IMR-90 (cell line): ENCODE results near the gene DTX1. TPM values are rescaled to one million over a fixed set of nuclear protein-coding genes. Genes with fewer than 3 reads are reported as not detected.

Experiments
- ATAC-seq: fragments of 200-7000 bp; cut with Tn5 transposase; 2 replicates; pipeline ENCODE4 v1.9.1; 2020; ENCODE audit warnings: low read depth, mild to moderate bottlenecking, moderate library complexity
- BruUV-seq: library from RNA; stranded (reverse); fragments of 400-500 nt; replicated peaks from 2 replicates; lab custom pipeline; 2021; lab: Mats Ljungman, UMichigan
- CTCF ChIA-PET: fragments of 300-600 bp; formaldehyde crosslinking; extraction: SDS; loops from one replicate; lab custom pipeline; 2021; ENCODE audit warnings: antibody characterized with exemption; lab: Yijun Ruan, JAX
- POLR2A ChIA-PET: fragments of 300-600 bp; sonication (Branson Sonifier 250); formaldehyde crosslinking; loops from one replicate; lab custom pipeline; 2022; ENCODE audit warnings: antibody characterized with exemption; ENCODE audit not compliant: unreplicated experiment; lab: Charles Lee
- DNase-seq: peaks from one replicate; pipeline ENCODE4 v3.0.0; 2013
- H2AFZ ChIP-seq: replicated peaks from 2 replicates; pipeline ENCODE3; 2013; ENCODE audit warnings: low read length, mild to moderate bottlenecking; ENCODE audit not compliant: poor library complexity
- H2AK5ac ChIP-seq: 2 replicates; pipeline ENCODE4 v1.6.1; 2013; ENCODE audit warnings: low read depth, low read length, inconsistent platforms
- H2AK9ac ChIP-seq: replicated peaks from 2 replicates; pipeline ENCODE3; 2013; ENCODE audit warnings: mild to moderate bottlenecking, low read depth, low read length, moderate library complexity; ENCODE audit not compliant: poor library complexity
- H2BK120ac ChIP-seq: 2 replicates; pipeline ENCODE4 v1.6.1; 2013; ENCODE audit warnings: low read depth, low read length, inconsistent platforms
- H2BK15ac ChIP-seq: 3 replicates; pipeline ENCODE4 v1.6.1; 2013; ENCODE audit warnings: low read depth, low read length, inconsistent platforms
- H2BK20ac ChIP-seq: 2 replicates; pipeline ENCODE4 v1.6.1; 2013; ENCODE audit warnings: low read depth, mild to moderate bottlenecking, inconsistent platforms, low read length, moderate library complexity
- H2BK5ac ChIP-seq: 2 replicates; pipeline ENCODE4 v1.6.1; 2013; ENCODE audit warnings: mild to moderate bottlenecking, low read depth, low read length, inconsistent platforms; ENCODE audit not compliant: poor library complexity, severe bottlenecking
- H3K14ac ChIP-seq: replicated peaks from 2 replicates; pipeline ENCODE4 v1.6.1; 2013; ENCODE audit warnings: low read depth, low read length, inconsistent platforms
- H3K18ac ChIP-seq: 2 replicates; pipeline ENCODE4 v1.6.1; 2013; ENCODE audit warnings: low read depth, low read length, control low read depth
- H3K23ac ChIP-seq: 2 replicates; pipeline ENCODE4 v1.6.1; 2013; ENCODE audit warnings: low read depth, low read length, inconsistent platforms
- H3K27ac ChIP-seq: 2 replicates; pipeline ENCODE4 v1.5.1; 2013; ENCODE audit warnings: mild to moderate bottlenecking, control low read depth, low read length; ENCODE audit not compliant: insufficient read depth
- H3K27me3 ChIP-seq: 2 replicates; pipeline ENCODE4 v1.6.1; 2013; ENCODE audit warnings: low read length; ENCODE audit not compliant: control insufficient read depth, insufficient read depth
- H3K36me3 ChIP-seq: 2 replicates; pipeline ENCODE4 v1.6.1; 2013; ENCODE audit warnings: low read length, mixed read lengths; ENCODE audit not compliant: control insufficient read depth, insufficient read depth
- H3K4ac ChIP-seq: 2 replicates; pipeline ENCODE4 v1.6.1; 2013; ENCODE audit warnings: low read depth, low read length, inconsistent platforms
- H3K4me1 ChIP-seq: 2 replicates; pipeline ENCODE4 v1.6.1; 2013; ENCODE audit warnings: low read length, mixed read lengths; ENCODE audit not compliant: control insufficient read depth, insufficient read depth
- H3K4me2 ChIP-seq: 2 replicates; pipeline ENCODE4 v1.6.1; 2013; ENCODE audit warnings: low read depth, mild to moderate bottlenecking, control low read depth, low read length, moderate library complexity
- H3K4me3 ChIP-seq: 2 replicates; pipeline ENCODE4 v1.5.1; 2013; ENCODE audit warnings: low read depth, mild to moderate bottlenecking, control low read depth, low read length, moderate library complexity; ENCODE audit not compliant: insufficient read depth
- H3K56ac ChIP-seq: 2 replicates; pipeline ENCODE4 v1.6.1; 2013; ENCODE audit warnings: low read length, inconsistent platforms; ENCODE audit not compliant: insufficient read depth; ENCODE audit errors: extremely low read depth
- H3K79me1 ChIP-seq, 2 experiments: 2 replicates each; pipeline ENCODE4 v1.6.1; 2013; ENCODE audit warnings: low read length in 2 of 2, inconsistent platforms in 1 of 2, low read depth in 1 of 2
- H3K9ac ChIP-seq: 2 replicates; pipeline ENCODE4 v1.6.1; 2013; ENCODE audit warnings: low read depth, low read length, control low read depth
- H3K9me1 ChIP-seq: 2 replicates; pipeline ENCODE4 v1.6.1; 2013; ENCODE audit warnings: low read length, inconsistent platforms; ENCODE audit not compliant: insufficient read depth
- H3K9me3 ChIP-seq: 2 replicates; pipeline ENCODE4 v1.6.1; 2013; ENCODE audit warnings: low read length; ENCODE audit not compliant: control insufficient read depth, insufficient read depth
- H4K20me1 ChIP-seq: 2 replicates; pipeline ENCODE4 v1.6.1; 2013; ENCODE audit warnings: low read length, inconsistent platforms; ENCODE audit not compliant: insufficient read depth
- H4K5ac ChIP-seq: 2 replicates; pipeline ENCODE4 v1.6.1; 2013; ENCODE audit warnings: mild to moderate bottlenecking, low read depth, low read length, control low read depth
- H4K8ac ChIP-seq, 2 experiments: 2 replicates each; pipeline ENCODE4 v1.6.1; 2013; ENCODE audit warnings: low read depth in 2 of 2, low read length in 2 of 2, control low read depth in 1 of 2, inconsistent platforms in 1 of 2
- H4K91ac ChIP-seq: 2 replicates; pipeline ENCODE4 v1.6.1; 2013; ENCODE audit warnings: low read depth, low read length, inconsistent platforms; ENCODE audit not compliant: insufficient read depth
- CEBPB ChIP-seq: IDR thresholded peaks from 2 replicates; pipeline ENCODE4 v1.6.1; 2012; ENCODE audit warnings: low read depth, low read length, improper control_type of control experiment
- CHD1 ChIP-seq: IDR thresholded peaks from 2 replicates; pipeline ENCODE4 v1.6.1; 2012; ENCODE audit warnings: low read depth, low read length, improper control_type of control experiment
- MAZ ChIP-seq: IDR thresholded peaks from 2 replicates; pipeline ENCODE4 v1.6.1; 2012; ENCODE audit warnings: low read depth, mild to moderate bottlenecking, low read length, improper control_type of control experiment, moderate library complexity, borderline replicate concordance
- SMC3 ChIP-seq: fragments of 150-350 bp; IDR thresholded peaks from 2 replicates; pipeline ENCODE4 v1.6.1; 2016; ENCODE audit warnings: low read depth, mild to moderate bottlenecking, antibody characterized with exemption, low read length, moderate library complexity
- USF2 ChIP-seq: fragments of 150-350 bp; IDR thresholded peaks from 2 replicates; pipeline ENCODE4 v1.6.1; 2017; ENCODE audit warnings: mild to moderate bottlenecking, antibody characterized with exemption, low read length, low read depth
- WGBS, 2 experiments: methylation state at CpG; one replicate each; pipeline versions ENCODE4 v1.1.5 to v1.1.7; 2013; ENCODE audit warnings: missing lambda C conversion rate in 2 of 2; ENCODE audit not compliant: insufficient read length in 1 of 2; ENCODE audit errors: extremely low coverage in 2 of 2; 5-methylcytosine and 5-hydroxymethylcytosine counted together
- dilution Hi-C: fragments of 300-500 bp; cut with HindIII; formaldehyde crosslinking; loops from one replicate; pipeline ENCODE4 v1.14.3; 2018; ENCODE audit warnings: low sequenced_read_pairs; ENCODE audit not compliant: unreplicated experiment
- in situ Hi-C: fragments of 300-500 bp; cut with MboI; formaldehyde crosslinking; loops from 3 replicates; pipeline ENCODE4 v1.14.3; 2019; ENCODE audit warnings: low sequenced_read_pairs, inconsistent platforms, mixed read lengths
- intact Hi-C: fragments of 100-400 bp; cut with micrococcal nuclease; formaldehyde crosslinking; loops from 2 replicates; pipeline ENCODE4 v1.10.0; 2022
- polyA plus RNA-seq, 3 experiments: library from polyadenylated mRNA; depleted of rRNA; stranded (reverse); fragments of >200 nt; gene quantifications; 2 replicates each; pipeline ENCODE4 v1.2.3, GENCODE V29; 2012; ENCODE audit warnings: low replicate concordance in 1 of 3
- total RNA-seq: library from RNA; depleted of rRNA; stranded (reverse); fragments of >200 nt; gene quantifications from 2 replicates; pipeline ENCODE4 v1.2.3, GENCODE V29; 2012

Gene DTX1
- total and polyA plus RNA-seq, 2 of the 4 experiments (the other 2 are of a cell fraction), result not detected

GRCh38 chr12:113102811-113103210 is 46.3 kb downstream of the DTX1 start:
- H3K4me3 ChIP-seq, result no peak overlapping the region
- no peaks in the 10 kb centered on the region for H3K9me1 ChIP-seq
- no peak overlapping the region for H4K91ac ChIP-seq
- 77% methylated on average over 2 of the region's 5 CpGs; no CpG with 5 or more reads in 1 of the 2 experiments for WGBS, 2 experiments
- H2BK20ac ChIP-seq, result no peak overlapping the region
- H3K4ac ChIP-seq, result no peak overlapping the region
- H2AK9ac ChIP-seq, result no peak overlapping the region
- no peak overlapping the region for H3K14ac ChIP-seq
- no peak overlapping the region for H2BK120ac ChIP-seq
- dilution Hi-C loops, result no loop called here
- no peak for TF ChIP-seq MAZ
- TF ChIP-seq USF2, result no peak
- TF ChIP-seq SMC3, result no peak
- no peak for TF ChIP-seq CHD1
- TF ChIP-seq CEBPB, result no peak
- ChIA-PET POLR2A (no interaction called here), CTCF (no interaction called here)
- no peak for ATAC-seq
- H3K9me3 ChIP-seq, result no peaks in the 10 kb centered on the region
- no peak overlapping the region for H3K23ac ChIP-seq
- H4K20me1 ChIP-seq, result no peaks in the 10 kb centered on the region
- no TSS peak for BruUV-seq
- H3K79me1 ChIP-seq, result no peaks in the 10 kb centered on the region
- no peak overlapping the region for H3K56ac ChIP-seq
- H3K27me3 ChIP-seq, result peaks cover 5% of the 10 kb centered on the region; the same call in 1 of the 2 replicates
- no peak overlapping the region for H3K27ac ChIP-seq
- H2BK15ac ChIP-seq, result no peak overlapping the region
- H3K4me1 ChIP-seq, result no peaks in the 10 kb centered on the region
- no peak overlapping the region for H2AK5ac ChIP-seq
- no peaks in the 10 kb centered on the region for H3K36me3 ChIP-seq
- no peak overlapping the region for H3K4me2 ChIP-seq
- no peak overlapping the region for H2AFZ ChIP-seq
- H4K8ac ChIP-seq, result no peak overlapping the region
- no peak overlapping the region for H3K9ac ChIP-seq
- no peak overlapping the region for H2BK5ac ChIP-seq
- intact Hi-C loops, result no loop called here
- no peak overlapping the region for H4K5ac ChIP-seq
- DNase-seq, result no peak
- in situ Hi-C loops, result no loop called here
- H3K18ac ChIP-seq, result no peak overlapping the region
